HepG2 (cell line): Measurements from ENCODE around the gene SAMD15. TPM values are rescaled to one million over a fixed set of nuclear protein-coding genes. Genes with fewer than 3 reads are reported as not detected.
A peak's percentile ranks its signal among the peaks of the same experiment; 100 is the strongest.

Experiments used
- ADNP ChIP-seq: sonication (generic); formaldehyde crosslinking; IDR thresholded peaks from 2 replicates; pipeline ENCODE4 v1.4.0; 2020; ENCODE audit warnings: missing genetic modification reagents
- BRD4 ChIP-seq: sonication (generic); formaldehyde crosslinking; IDR thresholded peaks from 2 replicates; pipeline ENCODE4 v1.4.0; 2020; ENCODE audit warnings: missing genetic modification reagents
- ELF1 ChIP-seq: sonication (generic); formaldehyde crosslinking; IDR thresholded peaks from 2 replicates; pipeline ENCODE4 v1.4.0; 2020; ENCODE audit warnings: missing genetic modification reagents
- EZH2 ChIP-seq: conservative IDR thresholded peaks from 2 replicates; pipeline ENCODE4 v1.6.1; 2012; ENCODE audit warnings: mild to moderate bottlenecking, low read depth, low read length, moderate library complexity
- KDM5A ChIP-seq: fragments of 200-600 bp; sonication (generic); IDR thresholded peaks from 2 replicates; pipeline ENCODE4 v1.7.0; 2018; ENCODE audit warnings: antibody characterized with exemption, mild to moderate bottlenecking, low read length, borderline replicate concordance
- MEF2D ChIP-seq: sonication (generic); formaldehyde crosslinking; IDR thresholded peaks from 2 replicates; pipeline ENCODE4 v1.5.1; 2020; ENCODE audit warnings: mild to moderate bottlenecking, missing genetic modification reagents
- MIXL1 ChIP-seq: IDR thresholded peaks from 2 replicates; pipeline ENCODE4 v1.6.1; 2016
- PCBP2 ChIP-seq: fragments of 200-400 bp; formaldehyde crosslinking; optimal IDR thresholded peaks from 2 replicates; pipeline ENCODE3; 2018; ENCODE audit warnings: low read length, low read depth; ENCODE audit not compliant: poor library complexity, severe bottlenecking
- POLR2AphosphoS5 ChIP-seq: IDR thresholded peaks from 2 replicates; pipeline ENCODE4 v1.6.1; 2012; ENCODE audit warnings: low read depth, low read length
- SRY ChIP-seq: sonication (generic); formaldehyde crosslinking; IDR thresholded peaks from 2 replicates; pipeline ENCODE4 v1.8.0; 2022; ENCODE audit warnings: mild to moderate bottlenecking, missing genetic modification reagents
- ZC3H13 ChIP-seq: sonication (generic); formaldehyde crosslinking; IDR thresholded peaks from 2 replicates; pipeline ENCODE4 v1.8.1; 2023; ENCODE audit warnings: mild to moderate bottlenecking, missing genetic modification reagents, moderate library complexity
- ZKSCAN8 ChIP-seq: IDR thresholded peaks from 2 replicates; pipeline ENCODE4 v1.6.1; 2016; ENCODE audit warnings: borderline replicate concordance, missing genetic modification reagents, missing compliant biosample characterization
- ZNF160 ChIP-seq: sonication (generic); formaldehyde crosslinking; IDR thresholded peaks from 2 replicates; pipeline ENCODE4 v1.8.0; 2022; ENCODE audit warnings: mild to moderate bottlenecking, inconsistent platforms, missing genetic modification reagents
- ZNF660 ChIP-seq: sonication (generic); formaldehyde crosslinking; IDR thresholded peaks from 2 replicates; pipeline ENCODE4 v1.5.1; 2020; ENCODE audit warnings: mild to moderate bottlenecking, low read depth, missing genetic modification reagents, borderline replicate concordance
- ZNF83 ChIP-seq: sonication (generic); formaldehyde crosslinking; IDR thresholded peaks from 2 replicates; pipeline ENCODE4 v1.4.0; 2020; ENCODE audit warnings: missing genetic modification reagents, mild to moderate bottlenecking, borderline replicate concordance
- ZNF839 ChIP-seq: sonication (generic); formaldehyde crosslinking; IDR thresholded peaks from 2 replicates; pipeline ENCODE4 v1.4.0; 2020; ENCODE audit warnings: missing genetic modification reagents, mild to moderate bottlenecking, borderline replicate concordance
- ZSCAN21 ChIP-seq: sonication (generic); formaldehyde crosslinking; IDR thresholded peaks from 2 replicates; pipeline ENCODE4 v1.8.0; 2022; ENCODE audit warnings: mild to moderate bottlenecking, missing genetic modification reagents, moderate library complexity, borderline replicate concordance
- polyA plus RNA-seq, 8 experiments: library from polyadenylated mRNA; depleted of rRNA in 3 of 8; stranded (reverse) in 7 of 8; unstranded in 1 of 8; fragments of >200 nt; fragmentation: Illumina TruSeq in 4 of 8; extraction: Trizol in 4 of 8; gene quantifications; 2 replicates each; pipeline versions ENCODE4 v1.2.1 to v1.2.3, GENCODE V29; 2011 to 2016; ENCODE audit warnings: low read depth in 4 of 8, missing spikeins in 1 of 8, mixed read lengths in 1 of 8; ENCODE audit not compliant: insufficient read depth in 1 of 8
- total RNA-seq, 5 experiments: library from RNA; depleted of rRNA; stranded (reverse); fragments of >200 nt; fragmentation: Illumina TruSeq; extraction: Trizol; gene quantifications; 2 replicates each; pipeline ENCODE4 v1.2.3, GENCODE V29; 2016; ENCODE audit warnings: low read depth in 1 of 5
- TF ChIP-seq, protein P1 (sequence below): sonication (generic); formaldehyde crosslinking; IDR thresholded peaks from 2 replicates; pipeline ENCODE4 v1.5.1; 2020; ENCODE audit warnings: mild to moderate bottlenecking, missing genetic modification reagents, moderate library complexity
- TF ChIP-seq, protein P2 (sequence below): sonication (generic); formaldehyde crosslinking; IDR thresholded peaks from 2 replicates; pipeline ENCODE4 v1.5.1; 2020; ENCODE audit warnings: mild to moderate bottlenecking, missing genetic modification reagents, moderate library complexity
- TF ChIP-seq, protein P3 (sequence below): sonication (generic); formaldehyde crosslinking; IDR thresholded peaks from 2 replicates; pipeline ENCODE4 v1.5.1; 2020; ENCODE audit warnings: missing genetic modification reagents, mild to moderate bottlenecking, borderline replicate concordance
- TF ChIP-seq, protein P4 (sequence below): IDR thresholded peaks from 2 replicates; pipeline ENCODE4 v1.6.1; 2012; ENCODE audit warnings: inconsistent platforms
- TF ChIP-seq, protein P5 (sequence below): sonication (generic); IDR thresholded peaks from 2 replicates; pipeline ENCODE4 v1.6.1; 2016; ENCODE audit warnings: low read depth, borderline replicate concordance

The SAMD15 gene
- total and polyA plus RNA-seq, 2 of the 13 experiments (the other 11 are each of a cell fraction or from before 2014, with no cell fraction given): 0.09 to 1.3 TPM

DNA sequence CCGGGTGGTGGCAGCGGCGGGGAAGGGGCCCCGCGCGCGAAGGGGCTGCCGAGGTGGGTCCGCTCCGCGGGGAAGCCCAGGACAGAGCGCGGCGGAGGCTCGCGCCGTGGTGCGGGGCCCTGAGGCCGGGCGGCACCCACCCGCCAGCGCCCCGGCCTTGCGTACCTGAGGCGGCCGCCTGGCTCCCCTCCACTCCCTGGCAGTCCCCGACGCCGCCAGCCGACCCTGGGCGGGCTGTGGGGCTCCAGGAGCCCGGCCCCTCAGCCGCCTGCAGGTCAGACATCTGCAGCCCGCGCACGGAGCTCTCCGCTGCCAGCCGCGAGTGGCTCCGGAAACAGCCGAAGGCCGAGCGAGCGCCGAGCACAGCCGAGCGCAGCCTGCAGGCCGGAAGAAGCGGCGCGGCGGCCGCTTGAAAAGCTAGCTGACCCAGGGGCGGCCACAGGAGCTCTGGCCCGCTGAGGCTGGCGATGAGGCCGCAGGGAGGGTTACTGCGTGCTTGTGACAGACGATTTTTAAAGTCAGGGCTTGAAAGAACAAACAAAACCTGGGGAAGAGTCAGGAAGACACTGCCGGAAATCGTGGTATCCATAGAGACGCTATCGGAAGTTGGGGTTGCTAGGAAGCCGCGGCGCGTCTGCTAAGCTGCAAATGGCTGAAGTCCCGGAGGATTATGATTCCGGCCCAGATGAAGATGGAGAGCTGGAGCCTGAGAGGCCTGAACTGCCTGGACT is at the start of gene SAMD15, which contains the start of gene TMED8 (continued):
- TF ChIP-seq, protein P1, sequence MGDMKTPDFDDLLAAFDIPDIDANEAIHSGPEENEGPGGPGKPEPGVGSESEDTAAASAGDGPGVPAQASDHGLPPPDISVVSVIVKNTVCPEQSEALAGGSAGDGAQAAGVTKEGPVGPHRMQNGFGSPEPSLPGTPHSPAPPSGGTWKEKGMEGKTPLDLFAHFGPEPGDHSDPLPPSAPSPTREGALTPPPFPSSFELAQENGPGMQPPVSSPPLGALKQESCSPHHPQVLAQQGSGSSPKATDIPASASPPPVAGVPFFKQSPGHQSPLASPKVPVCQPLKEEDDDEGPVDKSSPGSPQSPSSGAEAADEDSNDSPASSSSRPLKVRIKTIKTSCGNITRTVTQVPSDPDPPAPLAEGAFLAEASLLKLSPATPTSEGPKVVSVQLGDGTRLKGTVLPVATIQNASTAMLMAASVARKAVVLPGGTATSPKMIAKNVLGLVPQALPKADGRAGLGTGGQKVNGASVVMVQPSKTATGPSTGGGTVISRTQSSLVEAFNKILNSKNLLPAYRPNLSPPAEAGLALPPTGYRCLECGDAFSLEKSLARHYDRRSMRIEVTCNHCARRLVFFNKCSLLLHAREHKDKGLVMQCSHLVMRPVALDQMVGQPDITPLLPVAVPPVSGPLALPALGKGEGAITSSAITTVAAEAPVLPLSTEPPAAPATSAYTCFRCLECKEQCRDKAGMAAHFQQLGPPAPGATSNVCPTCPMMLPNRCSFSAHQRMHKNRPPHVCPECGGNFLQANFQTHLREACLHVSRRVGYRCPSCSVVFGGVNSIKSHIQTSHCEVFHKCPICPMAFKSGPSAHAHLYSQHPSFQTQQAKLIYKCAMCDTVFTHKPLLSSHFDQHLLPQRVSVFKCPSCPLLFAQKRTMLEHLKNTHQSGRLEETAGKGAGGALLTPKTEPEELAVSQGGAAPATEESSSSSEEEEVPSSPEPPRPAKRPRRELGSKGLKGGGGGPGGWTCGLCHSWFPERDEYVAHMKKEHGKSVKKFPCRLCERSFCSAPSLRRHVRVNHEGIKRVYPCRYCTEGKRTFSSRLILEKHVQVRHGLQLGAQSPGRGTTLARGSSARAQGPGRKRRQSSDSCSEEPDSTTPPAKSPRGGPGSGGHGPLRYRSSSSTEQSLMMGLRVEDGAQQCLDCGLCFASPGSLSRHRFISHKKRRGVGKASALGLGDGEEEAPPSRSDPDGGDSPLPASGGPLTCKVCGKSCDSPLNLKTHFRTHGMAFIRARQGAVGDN (CRISPR knock-in tag): peak; percentile 74
- TF ChIP-seq ZKSCAN8 (CRISPR knock-in tag) (no peak), MEF2D (CRISPR knock-in tag) (0 out of 2 replicates have a peak, but pooled peaks have one; percentile 45), PCBP2 (no peak), SRY (CRISPR knock-in tag) (0 out of 2 replicates have a peak, but pooled peaks have one; percentile 53), MIXL1 (CRISPR knock-in tag) (peak; percentile 42; the same call in 1 of the 2 replicates), ZC3H13 (CRISPR knock-in tag) (no peak), ZNF83 (no peak), ZSCAN21 (CRISPR knock-in tag) (no peak), ZNF660 (no peak), EZH2 (no peak), ZNF160 (CRISPR knock-in tag) (peak; percentile 54; the same call in 1 of the 2 replicates), KDM5A (peak; percentile 77; the same call in 1 of the 2 replicates), BRD4 (CRISPR knock-in tag) (peak; percentile 76), ADNP (CRISPR knock-in tag) (no peak), POLR2AphosphoS5 (peak; percentile 53), ELF1 (CRISPR knock-in tag) (peak; percentile 87), ZNF839 (CRISPR knock-in tag) (0 out of 2 replicates have a peak, but pooled peaks have one; percentile 41)
- TF ChIP-seq, protein P2, sequence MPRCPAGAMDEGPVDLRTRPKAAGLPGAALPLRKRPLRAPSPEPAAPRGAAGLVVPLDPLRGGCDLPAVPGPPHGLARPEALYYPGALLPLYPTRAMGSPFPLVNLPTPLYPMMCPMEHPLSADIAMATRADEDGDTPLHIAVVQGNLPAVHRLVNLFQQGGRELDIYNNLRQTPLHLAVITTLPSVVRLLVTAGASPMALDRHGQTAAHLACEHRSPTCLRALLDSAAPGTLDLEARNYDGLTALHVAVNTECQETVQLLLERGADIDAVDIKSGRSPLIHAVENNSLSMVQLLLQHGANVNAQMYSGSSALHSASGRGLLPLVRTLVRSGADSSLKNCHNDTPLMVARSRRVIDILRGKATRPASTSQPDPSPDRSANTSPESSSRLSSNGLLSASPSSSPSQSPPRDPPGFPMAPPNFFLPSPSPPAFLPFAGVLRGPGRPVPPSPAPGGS (CRISPR knock-in tag): peak; percentile 76; the same call in 1 of the 2 replicates
- TF ChIP-seq, protein P3, sequence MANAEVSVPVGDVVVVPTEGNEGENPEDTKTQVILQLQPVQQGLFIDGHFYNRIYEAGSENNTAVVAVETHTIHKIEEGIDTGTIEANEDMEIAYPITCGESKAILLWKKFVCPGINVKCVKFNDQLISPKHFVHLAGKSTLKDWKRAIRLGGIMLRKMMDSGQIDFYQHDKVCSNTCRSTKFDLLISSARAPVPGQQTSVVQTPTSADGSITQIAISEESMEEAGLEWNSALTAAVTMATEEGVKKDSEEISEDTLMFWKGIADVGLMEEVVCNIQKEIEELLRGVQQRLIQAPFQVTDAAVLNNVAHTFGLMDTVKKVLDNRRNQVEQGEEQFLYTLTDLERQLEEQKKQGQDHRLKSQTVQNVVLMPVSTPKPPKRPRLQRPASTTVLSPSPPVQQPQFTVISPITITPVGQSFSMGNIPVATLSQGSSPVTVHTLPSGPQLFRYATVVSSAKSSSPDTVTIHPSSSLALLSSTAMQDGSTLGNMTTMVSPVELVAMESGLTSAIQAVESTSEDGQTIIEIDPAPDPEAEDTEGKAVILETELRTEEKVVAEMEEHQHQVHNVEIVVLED (CRISPR knock-in tag): peak; percentile 63
- TF ChIP-seq, protein P4, sequence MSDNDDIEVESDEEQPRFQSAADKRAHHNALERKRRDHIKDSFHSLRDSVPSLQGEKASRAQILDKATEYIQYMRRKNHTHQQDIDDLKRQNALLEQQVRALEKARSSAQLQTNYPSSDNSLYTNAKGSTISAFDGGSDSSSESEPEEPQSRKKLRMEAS: peak; percentile 32
- TF ChIP-seq, protein P5, sequence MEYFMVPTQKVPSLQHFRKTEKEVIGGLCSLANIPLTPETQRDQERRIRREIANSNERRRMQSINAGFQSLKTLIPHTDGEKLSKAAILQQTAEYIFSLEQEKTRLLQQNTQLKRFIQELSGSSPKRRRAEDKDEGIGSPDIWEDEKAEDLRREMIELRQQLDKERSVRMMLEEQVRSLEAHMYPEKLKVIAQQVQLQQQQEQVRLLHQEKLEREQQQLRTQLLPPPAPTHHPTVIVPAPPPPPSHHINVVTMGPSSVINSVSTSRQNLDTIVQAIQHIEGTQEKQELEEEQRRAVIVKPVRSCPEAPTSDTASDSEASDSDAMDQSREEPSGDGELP: no peak
